ENCODE data around the gene DOC2B.
"Not testable (repeated sequence)": the region's sequence is repeated elsewhere in the genome, so short reads cannot be mapped to it uniquely, and the experiment has no call there.

Gene DOC2B

DNA sequence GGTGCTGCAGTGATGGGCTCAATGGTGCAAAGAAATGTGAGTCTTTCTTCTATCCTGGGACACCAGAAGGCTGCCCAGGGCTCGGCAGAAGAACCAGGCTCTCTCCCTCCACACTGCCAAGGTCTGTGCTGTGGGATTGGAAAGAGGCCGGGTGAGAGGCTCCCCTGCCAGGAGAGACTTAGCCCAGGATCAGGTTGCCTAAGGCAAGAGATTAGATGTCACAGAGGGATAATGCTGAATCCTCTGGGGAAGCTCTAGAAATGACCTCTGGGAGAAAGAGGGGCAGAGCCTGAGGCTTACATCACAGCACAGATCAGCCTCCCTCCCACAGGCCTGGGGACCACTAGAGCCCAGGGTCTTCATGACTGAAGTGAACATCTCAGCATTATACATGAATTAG is 5.7 kb upstream of the DOC2B start:
- FAIRE-seq = no peak

DNA sequence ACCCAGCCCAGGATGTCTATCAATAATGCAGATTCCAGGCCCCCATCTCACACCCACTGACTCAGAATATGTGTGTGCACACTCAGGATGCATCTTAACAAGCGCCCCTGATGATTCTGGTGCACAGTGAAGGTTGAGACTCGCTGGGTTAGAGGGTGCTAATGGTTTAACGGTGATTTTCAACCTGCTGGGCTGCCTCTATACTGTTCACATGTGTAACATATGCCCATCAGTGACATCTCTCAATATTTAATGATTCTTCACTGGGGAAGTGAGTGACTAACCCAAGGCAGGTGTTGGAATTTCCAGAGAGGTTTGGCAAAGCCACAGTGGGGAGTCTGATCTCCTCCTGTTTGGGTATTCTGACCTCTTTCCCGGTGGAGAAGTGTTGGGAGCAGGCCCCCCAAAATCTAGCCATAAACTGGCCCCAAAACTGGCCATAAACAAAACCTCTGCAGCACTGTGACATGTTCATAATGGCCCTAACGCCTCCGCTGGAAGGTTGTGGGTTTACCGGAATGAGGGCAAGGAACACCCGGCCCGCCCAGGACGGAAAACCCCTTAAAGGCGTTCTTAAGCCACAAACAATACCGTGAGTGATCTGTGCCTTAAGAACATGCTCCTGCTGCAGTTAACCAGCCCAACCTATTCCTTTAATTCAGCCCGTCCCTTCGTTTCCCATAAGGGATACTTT is 4.1 kb upstream of the DOC2B start:
- no peak for FAIRE-seq

DNA sequence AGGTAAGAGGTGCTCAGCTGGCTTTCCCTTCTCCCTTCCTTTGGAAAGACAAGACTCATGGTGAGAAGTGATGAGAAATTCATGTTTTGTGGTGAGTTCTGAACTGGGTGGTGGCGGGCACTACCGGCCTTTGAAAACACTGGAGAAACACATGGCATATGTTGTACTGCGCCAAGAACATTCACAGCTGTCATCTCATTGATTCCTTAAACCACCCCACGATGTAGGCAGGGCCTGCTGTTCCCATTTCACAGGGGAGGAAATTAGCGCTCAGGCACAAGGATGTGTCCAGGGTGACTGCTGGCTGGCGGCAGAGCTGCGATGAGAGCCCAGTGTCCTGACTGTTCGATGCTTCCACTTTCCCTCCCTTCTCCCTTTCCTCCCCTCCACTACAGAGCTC is 1.6 kb upstream of the DOC2B start:
- FAIRE-seq = no peak

DNA sequence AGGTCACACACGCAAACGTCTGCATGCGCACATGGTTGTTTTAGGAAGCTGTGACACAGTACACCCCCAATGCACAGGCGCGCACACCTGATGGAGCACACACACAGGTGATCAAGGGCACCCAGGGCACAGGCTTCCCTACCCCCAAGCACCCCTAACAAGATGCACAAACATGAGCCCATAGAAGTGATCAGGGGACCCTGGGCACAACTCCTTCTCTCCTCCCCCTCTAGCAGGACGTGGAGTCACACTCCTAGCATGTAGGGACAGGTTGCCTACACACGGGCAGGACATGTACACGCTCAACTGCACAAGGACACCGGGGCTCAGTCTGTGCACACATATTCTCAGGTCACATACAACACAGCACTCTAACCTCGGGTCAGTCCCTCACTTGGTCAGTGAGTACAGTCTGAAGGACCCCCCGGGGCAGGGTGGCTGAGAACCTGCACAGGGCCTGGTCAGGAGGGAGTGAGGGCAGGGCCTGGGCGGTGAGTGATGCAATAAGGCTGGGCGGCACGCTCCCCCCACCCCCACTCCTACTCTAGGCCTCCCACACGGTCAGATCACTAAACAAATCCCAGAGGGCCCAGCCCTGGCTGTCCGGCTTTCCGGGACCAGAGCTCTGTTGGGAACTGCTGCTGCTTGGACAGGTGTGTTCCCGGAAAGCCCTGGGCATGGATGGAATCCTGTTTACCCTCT is 751 bp upstream of the DOC2B start:
- FAIRE-seq = no peak

DNA sequence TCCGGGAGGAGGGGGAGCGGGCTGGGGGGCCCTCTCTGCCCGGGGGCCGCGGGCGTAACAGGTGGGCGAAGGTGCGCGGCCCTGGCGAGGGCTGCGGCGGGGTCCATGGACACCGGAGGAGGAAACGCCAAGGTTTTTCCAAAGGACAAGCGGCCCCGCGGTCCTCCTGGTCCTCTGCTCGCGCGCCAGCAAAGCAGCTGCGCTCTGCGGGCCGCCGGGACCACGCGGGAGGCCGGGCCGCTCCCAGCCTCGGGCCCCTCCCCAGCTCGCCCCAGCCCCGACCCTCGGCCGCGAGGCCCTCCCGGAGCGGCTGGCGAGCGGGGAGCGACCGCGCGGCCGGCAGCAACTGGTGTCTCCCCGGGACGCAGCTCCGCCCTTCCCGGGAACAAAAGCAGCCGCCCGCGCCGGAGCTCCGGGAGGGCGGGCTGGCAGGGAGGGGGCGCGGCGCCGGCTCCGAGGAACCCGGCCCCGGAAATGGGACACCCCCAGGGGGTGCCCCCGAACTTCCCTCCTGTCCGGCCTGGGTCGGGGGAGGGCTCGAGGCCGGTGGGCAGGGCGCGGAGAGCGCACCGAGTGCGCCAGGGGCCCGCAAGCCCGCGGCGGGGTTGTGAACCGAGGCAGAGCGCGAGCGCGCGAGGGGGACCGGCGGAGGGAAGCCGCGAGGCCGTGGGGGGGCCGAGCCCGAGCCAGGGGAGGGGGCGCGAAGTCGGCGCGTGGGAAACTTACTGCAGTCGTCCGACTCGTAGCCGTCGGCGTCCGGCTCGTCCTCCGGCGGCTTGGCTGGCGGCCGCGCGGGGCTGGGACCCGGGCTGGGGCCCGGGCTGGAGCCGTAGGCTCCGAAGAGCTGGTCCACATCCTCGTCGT is 837 bp downstream of the DOC2B start:
- FAIRE-seq = no peak

DNA sequence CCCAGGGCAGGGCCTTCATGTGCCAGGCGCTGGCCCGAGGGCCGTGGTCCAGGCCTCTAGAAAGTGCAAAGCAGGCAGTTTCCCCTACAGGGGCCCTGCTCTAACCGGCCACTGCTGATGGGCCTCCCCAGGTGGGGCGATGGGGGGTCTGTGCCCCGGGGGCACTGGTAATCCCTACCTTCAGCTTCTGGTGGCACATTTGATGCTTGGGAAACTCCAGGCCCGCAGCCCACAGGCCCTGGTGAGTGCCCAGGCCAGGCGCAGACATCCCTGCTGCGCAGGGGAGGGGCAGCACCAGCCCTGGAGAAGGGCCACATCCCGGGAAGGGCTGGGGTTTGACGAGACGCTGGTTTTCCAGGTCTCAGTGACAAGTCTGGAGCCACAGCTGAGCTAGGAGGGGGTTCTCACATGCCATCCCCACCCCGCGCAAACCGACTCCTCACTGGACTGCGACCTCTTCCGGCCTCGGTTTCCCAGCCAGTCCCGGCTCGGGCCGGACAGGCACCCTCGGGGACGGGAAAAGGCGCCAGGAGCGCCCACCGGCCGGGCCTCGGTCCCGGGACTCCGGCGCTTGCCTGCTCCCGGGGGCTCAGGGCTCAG is 1.6 kb downstream of the DOC2B start:
- no peak for FAIRE-seq

DNA sequence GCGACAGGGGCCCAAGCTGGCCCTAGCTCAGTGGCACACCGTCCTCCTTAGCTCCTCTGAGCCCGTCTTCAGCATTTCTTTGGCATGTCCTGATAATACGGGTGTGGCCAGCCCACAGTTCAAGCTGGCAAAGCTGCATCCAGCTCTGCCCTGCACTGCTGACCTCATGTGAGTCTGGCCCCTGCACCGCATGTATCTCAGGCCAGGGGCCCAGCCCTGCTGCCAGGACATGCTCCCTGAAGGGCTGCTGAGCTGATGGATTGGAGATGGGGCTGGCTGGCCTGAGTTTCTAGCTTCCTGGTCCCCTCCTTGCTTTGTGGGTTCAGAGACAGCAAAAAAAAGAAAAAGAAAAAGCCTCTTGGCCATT is 2.4 kb downstream of the DOC2B start:
- no peak for FAIRE-seq

DNA sequence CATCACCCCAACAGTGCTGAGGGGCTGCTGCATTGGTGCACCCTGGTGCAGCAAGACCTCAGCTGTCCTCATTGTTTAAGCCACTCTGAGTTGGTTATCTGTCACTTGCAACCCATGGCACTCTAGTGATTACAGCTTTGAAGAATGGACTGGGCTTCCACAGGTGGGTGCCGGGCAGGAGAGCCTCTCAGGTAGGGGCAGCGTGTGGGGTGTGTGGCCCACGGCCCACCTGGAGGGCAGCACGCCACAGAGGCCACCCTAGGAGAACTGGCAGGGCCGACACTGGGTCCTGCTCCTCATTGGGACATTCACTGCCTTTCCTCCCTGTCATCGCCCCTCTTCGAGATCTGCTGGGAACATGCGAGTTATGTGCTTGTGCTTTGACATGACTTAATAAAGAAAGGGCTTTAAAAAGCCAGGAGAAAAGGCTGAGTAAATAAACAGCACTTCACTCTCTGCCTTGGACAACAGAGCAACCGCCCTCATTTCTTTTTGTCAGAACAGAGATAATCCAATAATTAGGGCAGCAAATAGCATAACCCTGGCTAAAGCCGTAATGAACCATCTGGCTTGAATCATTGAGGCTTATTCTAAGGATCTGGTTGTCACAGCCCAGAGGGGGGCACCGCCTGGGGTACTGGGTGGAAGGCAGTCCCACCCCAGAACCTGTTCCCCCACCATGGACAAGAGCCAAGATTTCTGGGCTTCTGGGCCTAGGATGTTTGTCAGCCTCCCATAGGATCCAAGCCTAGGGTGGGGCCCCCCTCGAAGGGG is 3.0 kb downstream of the DOC2B start:
- FAIRE-seq = no peak

DNA sequence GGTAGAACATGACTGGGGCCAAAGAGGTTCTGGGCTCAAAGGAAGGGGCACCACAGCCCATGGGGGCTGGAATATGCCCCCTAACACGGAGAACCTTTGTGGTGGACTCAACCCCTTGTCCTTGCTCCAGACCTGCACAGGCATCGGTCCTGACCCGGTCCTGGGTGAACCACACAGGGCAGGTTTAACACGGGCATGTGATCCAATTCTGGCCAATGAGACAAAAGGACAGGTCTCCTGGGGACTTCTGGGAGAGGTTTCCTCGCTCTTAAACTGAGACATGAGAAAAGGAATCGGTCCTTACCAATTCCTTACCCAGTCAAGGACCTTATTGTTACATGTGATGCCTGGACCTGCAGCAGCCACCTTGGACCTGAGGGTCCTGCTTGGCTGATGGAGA is 3.7 kb downstream of the DOC2B start:
- no peak for FAIRE-seq

DNA sequence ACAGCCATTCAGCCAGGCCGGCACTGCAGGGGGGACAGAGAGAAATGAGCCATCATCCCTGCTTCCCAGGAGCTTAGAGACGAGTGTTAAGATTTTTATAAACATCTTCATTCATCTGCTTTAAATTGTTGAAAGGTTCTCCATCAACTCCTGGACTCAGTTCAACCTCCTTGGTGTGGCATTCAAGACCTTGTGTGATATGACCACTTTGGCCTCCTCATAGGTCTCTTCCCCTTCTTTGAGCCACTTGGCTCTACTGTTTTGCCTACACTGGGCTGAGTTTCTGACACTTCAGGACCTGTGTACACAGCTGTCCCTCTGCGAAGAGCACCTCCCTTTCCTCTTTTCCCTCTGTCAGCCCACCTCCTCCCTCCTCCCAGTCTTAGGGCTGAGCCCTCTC is 4.3 kb downstream of the DOC2B start:
- FAIRE-seq = no peak

DNA sequence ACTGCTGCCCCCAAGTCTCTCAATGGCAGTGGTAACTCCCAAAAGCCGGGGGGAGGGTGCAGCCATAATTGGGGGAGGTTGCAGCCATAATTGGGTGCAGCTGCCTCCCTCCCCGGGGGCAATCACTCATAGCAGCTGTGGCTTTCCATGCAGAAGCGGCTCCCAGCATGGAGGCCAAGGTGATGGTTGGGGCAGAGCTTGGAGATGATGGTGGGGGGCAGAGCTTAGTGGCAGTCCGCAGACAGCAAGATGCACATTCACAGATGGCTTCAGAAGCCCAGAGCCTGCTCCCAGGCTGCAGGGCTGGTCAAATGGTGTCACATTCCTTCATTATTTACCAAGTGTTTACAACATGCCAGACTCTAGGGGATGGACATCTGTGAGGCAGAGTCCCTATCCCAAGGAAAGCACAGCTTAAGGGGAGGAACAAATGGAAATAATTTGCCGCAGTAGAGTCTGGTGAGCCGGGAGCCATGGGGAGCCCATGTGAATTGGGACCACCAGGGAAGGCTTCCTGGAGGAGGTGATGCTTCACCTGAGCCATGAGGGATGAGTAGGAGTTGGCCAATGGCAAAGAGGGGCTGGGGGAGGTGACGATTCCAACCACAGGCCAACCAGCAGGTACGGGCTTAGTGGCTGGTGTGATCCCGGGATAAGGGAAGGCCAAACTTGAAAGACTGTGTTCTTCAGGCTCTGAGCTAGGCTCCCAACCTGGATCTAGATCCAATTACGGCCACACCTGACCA is 8.1 kb downstream of the DOC2B start:
- no peak for FAIRE-seq

DNA sequence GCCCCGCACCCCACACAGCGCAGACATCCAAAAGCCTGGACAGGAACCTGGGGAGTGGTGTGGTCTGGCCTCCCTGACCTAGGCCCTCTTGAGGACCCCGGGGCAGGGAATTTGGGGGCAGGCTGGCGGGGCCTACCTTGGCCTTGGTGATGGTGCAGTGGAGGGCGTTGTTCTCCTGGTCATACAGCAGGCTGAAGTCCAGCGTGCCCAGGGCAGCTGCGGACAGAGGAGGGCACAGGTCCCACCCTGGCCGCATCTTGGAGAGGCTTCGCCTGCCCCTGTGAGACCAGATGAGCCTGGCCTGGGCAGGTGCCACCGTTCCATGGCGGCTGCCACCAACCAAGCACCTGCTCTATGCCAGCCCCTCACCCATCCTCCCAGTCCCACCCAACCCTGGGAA is 9.0 kb downstream of the DOC2B start:
- FAIRE-seq = no peak

DNA sequence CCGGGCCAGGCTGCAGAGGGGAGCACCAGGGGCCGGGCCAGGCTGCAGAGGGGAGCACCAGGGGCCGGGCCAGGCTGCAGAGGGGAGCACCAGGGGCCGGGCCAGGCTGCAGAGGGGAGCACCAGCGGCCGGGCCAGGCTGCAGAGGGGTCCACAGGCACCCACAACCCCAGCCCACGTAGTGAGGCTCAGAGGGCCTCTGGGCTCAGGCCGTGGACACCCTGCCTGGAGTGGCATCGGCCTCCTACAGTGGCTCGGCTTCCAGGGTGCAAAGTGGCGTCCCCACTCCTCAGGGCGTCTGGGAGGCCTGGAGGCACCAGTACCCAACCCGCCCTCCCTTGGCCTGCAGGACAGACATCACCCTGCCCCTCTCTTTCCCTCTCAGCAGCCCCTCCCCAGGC is 9.6 kb downstream of the DOC2B start:
- no peak for FAIRE-seq

DNA sequence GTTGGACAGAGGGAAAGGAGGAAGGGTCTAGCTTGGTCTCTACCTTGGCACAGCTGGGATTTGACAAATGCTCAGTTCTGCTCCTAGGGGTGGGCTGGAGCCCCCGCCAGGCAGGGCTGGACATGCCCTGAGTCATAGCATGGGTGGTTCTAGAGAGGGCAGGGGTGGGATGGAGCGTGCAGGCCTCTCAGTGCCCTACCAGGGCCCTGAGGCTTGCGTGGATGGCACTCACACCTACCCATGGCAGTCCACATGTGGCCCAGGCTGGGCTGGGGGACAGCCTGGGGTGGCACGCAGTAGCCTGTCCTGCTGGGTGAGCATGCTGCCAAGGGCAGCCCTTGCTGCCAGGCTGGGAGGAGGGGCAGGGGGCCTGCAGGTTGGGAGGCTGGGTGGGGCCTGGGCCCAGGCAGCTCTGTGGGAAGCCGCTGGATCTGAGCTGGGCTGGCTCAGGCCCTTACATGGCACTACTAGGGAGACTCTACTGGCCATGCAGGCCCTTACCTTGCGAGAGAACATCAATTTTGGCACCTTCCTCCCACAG is 11.2 kb downstream of the DOC2B start:
- FAIRE-seq = no peak

DNA sequence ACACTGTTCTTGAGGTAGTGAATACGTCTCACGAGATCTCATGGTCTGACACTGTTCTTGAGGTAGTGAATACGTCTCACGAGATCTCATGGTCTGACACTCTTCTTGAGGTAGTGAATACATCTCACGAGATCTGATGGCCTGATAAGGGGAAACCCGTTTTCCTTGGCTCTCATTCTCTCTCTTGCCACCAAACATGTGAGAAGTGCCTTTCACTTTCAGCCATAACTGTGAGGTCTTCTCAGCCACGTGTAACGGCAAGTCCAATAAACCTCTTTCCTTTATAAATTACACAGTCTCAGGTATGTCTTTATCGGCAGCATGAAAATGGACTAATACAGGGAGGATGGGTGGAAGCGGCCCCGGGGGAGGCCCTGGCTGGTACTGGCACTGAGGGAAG is 12.8 kb downstream of the DOC2B start:
- FAIRE-seq = not testable (repeated sequence)

DNA sequence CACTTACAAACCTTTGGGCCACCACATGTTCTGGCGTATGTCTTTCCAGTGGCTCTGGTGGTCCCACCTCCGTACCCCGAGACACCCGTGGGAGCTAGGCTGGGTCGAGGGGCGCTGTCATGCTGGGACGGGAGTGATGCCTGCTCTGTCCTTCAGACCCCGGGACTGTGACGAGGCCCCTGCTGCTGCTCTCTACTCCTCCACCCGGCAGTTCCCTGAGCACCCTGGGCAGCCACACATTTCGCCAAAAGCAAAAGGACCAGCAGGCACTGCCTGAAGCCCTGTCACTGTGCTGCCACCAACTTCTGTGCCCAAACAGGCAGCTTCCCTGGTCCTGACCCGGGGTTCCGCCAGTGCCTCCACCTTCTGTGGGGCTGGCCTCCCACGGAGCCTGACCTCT is 15.5 kb downstream of the DOC2B start:
- no peak for FAIRE-seq

DNA sequence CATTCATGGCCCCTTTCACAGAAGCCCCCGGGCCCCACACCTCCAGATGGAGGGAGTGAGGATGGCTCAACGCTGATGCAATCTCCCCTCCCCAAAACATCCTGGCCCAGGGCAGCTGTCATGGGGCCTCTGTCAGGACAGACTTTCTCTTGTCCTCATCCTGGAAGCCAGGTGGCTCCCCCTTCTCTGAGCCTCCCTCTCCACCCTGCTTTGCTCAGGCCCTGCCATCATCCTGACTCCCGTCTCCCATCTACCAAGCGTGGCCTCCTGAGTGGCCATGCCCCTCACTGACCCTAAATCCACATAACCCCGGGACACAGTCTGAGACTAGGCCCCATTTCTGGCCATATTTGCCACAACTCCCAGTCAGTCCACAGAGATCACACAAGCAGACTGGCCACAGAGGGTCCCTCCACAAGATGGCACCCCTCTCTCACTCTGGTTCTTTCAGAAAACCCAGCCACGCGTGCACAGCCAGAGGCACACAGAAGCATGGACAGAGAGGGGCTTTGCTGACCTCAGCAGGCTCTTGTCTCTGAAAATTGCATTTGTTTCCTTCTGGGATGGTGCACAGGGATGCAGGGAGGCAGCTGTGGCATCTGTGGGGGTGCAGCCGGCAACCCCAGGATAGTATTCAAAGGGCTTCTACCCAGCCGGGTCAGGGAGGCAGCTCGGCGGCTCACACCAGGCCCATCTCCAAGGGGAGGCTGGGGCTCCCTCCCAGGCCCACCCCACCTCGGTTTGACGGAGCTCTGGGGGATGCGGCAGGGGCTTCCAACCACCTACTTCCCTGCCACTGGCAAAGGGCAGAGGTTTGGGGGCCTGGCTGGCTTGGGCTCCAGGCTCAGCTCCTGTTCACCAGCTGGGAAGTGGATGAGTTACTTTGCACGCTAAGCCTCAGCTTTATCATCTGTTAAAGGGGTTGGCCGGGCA is 16.9 kb downstream of the DOC2B start:
- no peak for FAIRE-seq

DNA sequence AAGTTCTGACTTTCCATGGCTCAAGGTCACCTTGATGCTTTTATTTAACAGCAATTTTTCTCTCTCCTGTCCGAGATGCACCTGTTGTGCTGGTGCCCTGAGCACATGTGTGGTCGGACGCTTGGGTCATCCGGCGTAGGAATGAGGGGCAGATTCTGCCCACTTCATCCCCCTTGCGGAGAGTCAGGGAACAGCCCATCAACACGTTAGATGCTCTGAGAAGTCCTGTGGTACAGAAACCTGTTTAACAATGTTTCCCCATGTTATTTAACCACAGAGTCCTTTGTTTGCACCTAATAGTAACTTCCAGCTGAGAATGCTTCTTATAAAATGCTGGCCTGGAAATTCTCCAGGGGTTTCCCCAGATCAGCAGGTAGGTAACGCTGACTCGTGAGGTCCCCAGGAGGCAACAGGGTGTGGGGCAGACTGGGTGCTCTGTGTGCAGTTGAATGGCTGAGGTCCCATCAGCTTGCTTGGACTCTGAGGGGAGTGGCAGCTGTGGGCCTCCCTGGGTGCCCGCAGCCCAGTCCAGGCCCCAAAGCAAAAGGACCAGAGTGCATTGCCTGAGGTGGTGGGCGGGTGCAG is 17.8 kb downstream of the DOC2B start:
- FAIRE-seq = no peak

DNA sequence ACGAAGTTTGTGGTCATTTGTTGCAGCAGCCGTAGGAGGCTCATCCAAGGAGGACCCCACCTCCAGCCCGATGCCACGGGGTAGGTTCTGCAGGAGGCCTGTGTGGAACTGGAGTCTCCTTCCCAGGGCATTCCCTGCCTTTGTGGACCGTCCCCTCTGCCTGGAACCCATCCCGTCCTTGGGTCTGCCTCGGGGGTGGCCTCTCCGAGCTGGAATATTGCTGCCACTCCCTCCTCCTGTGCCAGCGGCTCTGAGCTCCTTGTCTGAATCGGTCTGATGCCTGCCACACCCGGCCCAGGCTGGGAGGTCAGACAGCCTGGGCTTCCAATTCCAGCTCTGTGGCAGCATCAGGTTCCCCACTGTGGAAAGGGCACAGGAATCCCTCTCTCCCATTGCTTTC is 18.8 kb downstream of the DOC2B start:
- FAIRE-seq = no peak

DNA sequence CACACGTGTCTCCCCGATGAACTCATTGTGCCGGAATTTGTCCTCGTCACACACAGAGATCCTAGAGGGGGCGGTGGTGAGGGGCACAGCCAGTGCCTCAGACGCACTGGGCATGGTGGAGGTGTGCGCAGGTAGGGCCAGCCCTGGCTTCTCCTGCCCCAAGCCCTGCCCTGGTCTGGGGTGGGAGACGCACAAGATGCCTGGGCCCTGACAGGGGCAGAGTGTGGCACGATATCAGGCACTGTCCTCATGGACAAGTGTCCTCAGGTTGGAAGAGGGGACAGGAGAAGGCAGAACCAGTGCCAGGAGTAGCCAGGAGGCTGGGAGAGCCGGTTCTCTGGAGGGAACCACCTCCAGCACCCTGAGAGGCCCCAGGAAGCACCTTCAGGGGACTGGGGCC is 20.0 kb downstream of the DOC2B start:
- FAIRE-seq = no peak
